Right atrium auricular region (tissue), 2 donors: ENCODE measurements around the gene FAM222A. TPM values are rescaled to one million over a fixed set of nuclear protein-coding genes. Genes with fewer than 3 reads are reported as not detected.

ENCODE experiments used
- DNase-seq: peaks from one replicate; pipeline ENCODE4 v3.0.0-alpha.2; 2019; ENCODE audit warnings: low spot score
- H3K27ac ChIP-seq, 2 donors: fragments of 200-600 bp; sonication (generic); 1 replicate in 1 of 2; 2 replicates in 1 of 2; pipeline ENCODE4 v1.5.1; 2016 to 2019
- H3K27me3 ChIP-seq, 2 donors: fragments of 200-600 bp; sonication (generic); one replicate each; pipeline versions ENCODE4 v1.5.1 to v1.6.0; 2017 to 2019
- H3K36me3 ChIP-seq: fragments of 200-600 bp; sonication (generic); one replicate; pipeline ENCODE4 v1.5.1; 2016
- H3K4me1 ChIP-seq, 2 donors: fragments of 200-600 bp; sonication (generic); one replicate each; pipeline versions ENCODE4 v1.5.1 to v1.6.0; 2017 to 2019
- H3K4me3 ChIP-seq, 2 donors: fragments of 200-600 bp; sonication (generic); 1 replicate in 1 of 2; 2 replicates in 1 of 2; pipeline ENCODE4 v1.5.1; 2017 to 2019; ENCODE audit warnings: mild to moderate bottlenecking in 1 of 2, moderate library complexity in 1 of 2
- H3K9me3 ChIP-seq, 2 donors: fragments of 200-600 bp; sonication (generic); one replicate each; pipeline ENCODE4 v1.5.1; 2019
- CTCF ChIP-seq, 2 donors: fragments of 200-600 bp; sonication (generic); IDR thresholded peaks; one replicate each; pipeline ENCODE4 v1.5.1; 2019; ENCODE audit warnings: antibody characterized with exemption in 2 of 2
- total RNA-seq, 2 donors: library from RNA; depleted of rRNA; stranded (reverse); fragments of >200 nt; gene quantifications; one replicate each; pipeline ENCODE4 v1.1.0, GENCODE V29; 2016

The FAM222A gene
- total RNA-seq, 2 donors from 2014 or later, result 23.6 to 32.4 TPM

GRCh38 chr12:109783965-109784244 is 70.3 kb downstream of the FAM222A start:
- no peak overlapping the region for H3K4me3 ChIP-seq
- H3K4me1 ChIP-seq, result no peaks in the 10 kb centered on the region
- no peaks in the 10 kb centered on the region for H3K27me3 ChIP-seq
- no peak for DNase-seq
- no peak for TF ChIP-seq CTCF (IDR thresholded peaks at IDR 0.05)
- H3K27ac ChIP-seq, result no peak overlapping the region
- no peaks in the 10 kb centered on the region for H3K36me3 ChIP-seq
- H3K9me3 ChIP-seq, result peaks cover 0 to 6% of the 10 kb centered on the region in 2 donors

GRCh38 chr12:109785854-109786253 is 72.2 kb downstream of the FAM222A start:
- DNase-seq, result no peak
- no peaks in the 10 kb centered on the region for H3K27me3 ChIP-seq
- no peak overlapping the region for H3K4me3 ChIP-seq
- no peaks in the 10 kb centered on the region for H3K4me1 ChIP-seq
- no peak overlapping the region for H3K27ac ChIP-seq
- no peaks in the 10 kb centered on the region for H3K9me3 ChIP-seq
- no peak for TF ChIP-seq CTCF (IDR thresholded peaks at IDR 0.05)
- H3K36me3 ChIP-seq, result no peaks in the 10 kb centered on the region

GRCh38 chr12:109786799-109787198 is 73.2 kb downstream of the FAM222A start:
- H3K4me1 ChIP-seq, result no peaks in the 10 kb centered on the region

GRCh38 chr12:109789526-109790048 is 76.0 kb downstream of the FAM222A start:
- TF ChIP-seq CTCF (IDR thresholded peaks at IDR 0.05), result no peak
- DNase-seq, result no peak
- Histone ChIP-seq H3K27me3 (no peaks in the 10 kb centered on the region), H3K36me3 (no peaks in the 10 kb centered on the region), H3K9me3 (no peaks in the 10 kb centered on the region), H3K4me1 (no peaks in the 10 kb centered on the region), H3K4me3 (no peak overlapping the region), H3K27ac (no peak overlapping the region)

More at GRCh38 chr12:109786799-109787198, 73.2 kb downstream of the FAM222A start:
- no peaks in the 10 kb centered on the region for H3K36me3 ChIP-seq
- no peaks in the 10 kb centered on the region for H3K27me3 ChIP-seq
- H3K27ac ChIP-seq, result no peak overlapping the region
- H3K4me3 ChIP-seq, result no peak overlapping the region
- no peaks in the 10 kb centered on the region for H3K9me3 ChIP-seq
- no peak for TF ChIP-seq CTCF (IDR thresholded peaks at IDR 0.05)
- DNase-seq, result no peak

- Histone ChIP-seq H3K27ac (no peak overlapping the region), H3K36me3 (no peaks in the 10 kb centered on the region), H3K27me3 (no peaks in the 10 kb centered on the region), H3K4me1 (no peaks in the 10 kb centered on the region), H3K9me3 (no peaks in the 10 kb centered on the region), H3K4me3 (no peak overlapping the region)
- no peak for TF ChIP-seq CTCF (IDR thresholded peaks at IDR 0.05)
- no peak for DNase-seq
These were observed 79.4 kb downstream of the FAM222A start for GRCh38 chr12:109792992-109793391.

- TF ChIP-seq CTCF (IDR thresholded peaks at IDR 0.05), result no peak
- Histone ChIP-seq H3K36me3 (no peaks in the 10 kb centered on the region), H3K27me3 (no peaks in the 10 kb centered on the region), H3K9me3 (no peaks in the 10 kb centered on the region), H3K4me3 (no peak overlapping the region), H3K4me1 (no peaks in the 10 kb centered on the region), H3K27ac (no peak overlapping the region)
- DNase-seq, result no peak
These were observed 79.8 kb downstream of the FAM222A start for GRCh38 chr12:109793411-109793810.
